ENCODE measurements around the gene USP40.

The USP40 gene

DNA sequence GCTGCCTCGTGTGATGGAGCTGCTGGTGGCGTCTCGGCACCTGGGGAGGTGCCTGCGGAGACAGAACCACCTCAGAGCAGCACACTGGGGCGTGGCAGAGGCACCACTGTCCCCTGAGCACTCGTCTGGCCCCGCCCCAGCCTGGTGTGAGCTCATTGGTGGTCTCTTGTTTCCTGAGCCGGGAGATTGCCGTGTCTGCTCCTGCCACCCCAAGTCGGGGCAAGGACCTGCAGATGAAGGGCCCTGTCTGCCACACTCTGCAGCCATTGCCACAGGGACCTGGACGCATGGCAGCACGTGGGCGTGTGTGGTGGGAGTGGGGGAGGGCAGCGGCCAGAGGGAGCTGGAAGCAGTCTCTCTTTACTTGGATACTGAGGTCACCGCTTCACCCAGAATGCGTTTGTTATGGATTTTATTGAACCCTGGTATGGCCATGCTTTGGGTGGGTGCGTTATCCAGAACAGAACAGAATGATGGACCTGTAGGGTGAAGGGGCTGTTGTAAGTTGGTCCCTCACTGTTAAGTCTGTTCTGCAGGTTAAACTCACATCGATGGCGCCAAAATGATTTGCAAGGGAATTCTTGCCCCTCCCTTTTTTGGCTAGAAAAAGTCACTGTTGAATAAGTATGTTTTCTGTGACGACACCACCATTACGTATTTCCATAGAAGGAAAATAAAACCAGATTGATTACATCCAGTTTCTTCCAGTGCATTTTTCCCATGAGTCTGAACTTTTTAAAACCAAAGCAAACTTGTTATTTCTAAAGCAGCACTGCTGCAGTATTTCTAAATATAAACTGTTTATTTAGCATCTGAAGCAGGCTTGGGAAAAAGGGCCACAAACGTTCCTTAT is 92.0 kb downstream of the USP40 start:
- no peak for DNase-seq

DNA sequence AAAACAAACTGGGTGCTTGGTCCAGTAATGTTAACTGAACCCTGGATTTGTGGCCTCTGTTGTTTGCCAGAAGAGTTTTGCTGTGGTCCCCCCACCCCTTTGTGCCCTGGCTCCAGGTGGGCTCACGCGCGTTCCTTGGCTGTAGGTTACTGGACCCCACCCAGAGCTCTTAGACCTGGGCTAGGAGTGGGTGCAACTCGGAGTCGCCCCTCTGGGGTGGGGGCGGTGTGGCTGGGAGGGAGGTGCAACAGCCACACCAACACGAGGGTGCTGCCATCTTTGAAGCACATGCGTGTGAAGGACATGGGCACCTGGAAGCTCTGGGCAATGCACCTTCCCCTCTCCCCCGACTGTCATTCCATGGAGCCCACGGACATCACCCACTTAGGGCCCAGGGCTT is 92.7 kb downstream of the USP40 start:
- DNase-seq = no peak

DNA sequence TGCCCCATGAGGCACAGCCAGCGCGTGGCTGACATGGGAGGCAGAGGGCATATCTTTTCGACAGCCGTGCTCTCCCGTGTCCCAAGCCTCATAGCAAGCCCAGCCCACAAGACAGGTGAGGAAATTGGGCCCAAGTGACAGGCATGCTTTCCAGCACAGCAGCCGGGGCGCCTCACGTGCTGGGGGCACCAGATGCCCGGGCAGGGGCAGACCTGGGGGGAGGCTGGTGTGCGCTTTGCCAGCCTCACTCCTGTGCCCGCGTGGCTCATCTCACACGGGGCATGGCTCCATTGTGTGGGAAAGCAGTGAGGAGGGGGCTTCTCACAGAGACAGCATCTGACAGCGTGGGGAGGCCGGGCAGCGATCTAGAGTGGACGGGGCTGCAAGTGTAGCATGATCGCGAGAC is 93.2 kb downstream of the USP40 start:
- DNase-seq = no peak

DNA sequence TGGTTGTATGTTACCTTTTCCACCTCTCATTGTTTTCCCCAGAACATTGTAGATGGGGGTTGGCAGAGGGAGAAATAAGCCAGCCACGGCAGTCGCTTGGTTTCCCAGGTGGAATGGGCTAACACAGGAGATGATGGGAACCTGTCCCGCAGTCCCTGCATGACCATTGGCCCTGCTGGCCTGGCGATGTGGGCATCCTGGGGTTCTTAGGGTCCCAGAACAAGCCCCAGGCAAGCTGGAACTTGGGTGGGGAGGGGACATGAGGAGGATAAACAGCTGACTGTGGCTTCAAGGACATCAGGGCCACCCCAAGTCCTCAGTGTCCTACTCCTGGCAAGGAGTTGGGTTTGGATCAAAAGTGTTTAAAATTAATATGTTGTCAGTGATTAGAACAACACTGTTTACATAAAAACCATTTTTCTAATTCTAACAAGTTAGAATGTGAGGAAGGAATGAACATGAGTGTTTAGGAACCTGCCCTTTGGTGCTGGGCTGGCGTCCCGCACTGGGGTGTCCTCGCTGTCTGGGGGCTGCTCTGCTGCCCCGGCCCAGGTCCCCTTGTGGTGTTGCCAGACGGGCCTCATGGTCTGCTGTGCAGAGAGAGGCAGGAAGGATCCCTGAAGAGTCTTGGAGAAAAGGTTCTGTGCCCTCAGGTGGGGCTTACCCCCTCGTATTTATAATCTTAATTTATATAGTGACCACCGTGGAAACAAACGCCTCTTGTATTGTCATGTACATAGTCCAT is 95.1 kb downstream of the USP40 start:
- DNase-seq = no peak

DNA sequence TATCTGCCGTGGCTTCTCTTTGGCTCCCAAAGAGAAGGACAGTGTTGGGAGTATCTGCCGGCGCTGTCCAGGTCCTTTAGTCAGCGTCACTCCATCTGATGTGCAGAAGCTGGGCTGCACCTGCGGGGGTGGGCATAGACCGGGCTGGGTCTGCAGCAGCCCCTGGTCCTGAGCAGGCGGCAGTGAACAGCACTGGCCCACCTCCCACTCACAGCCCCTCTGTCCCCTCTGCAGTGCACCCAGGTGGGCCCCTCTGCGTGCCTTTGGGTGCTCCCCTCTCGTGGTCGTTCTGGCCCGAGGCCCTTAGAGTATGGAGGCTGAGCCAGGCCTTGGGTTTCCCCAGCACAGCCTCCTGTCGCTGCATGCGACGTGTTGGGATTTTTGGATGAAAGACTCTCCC is 95.7 kb downstream of the USP40 start:
- DNase-seq = no peak

DNA sequence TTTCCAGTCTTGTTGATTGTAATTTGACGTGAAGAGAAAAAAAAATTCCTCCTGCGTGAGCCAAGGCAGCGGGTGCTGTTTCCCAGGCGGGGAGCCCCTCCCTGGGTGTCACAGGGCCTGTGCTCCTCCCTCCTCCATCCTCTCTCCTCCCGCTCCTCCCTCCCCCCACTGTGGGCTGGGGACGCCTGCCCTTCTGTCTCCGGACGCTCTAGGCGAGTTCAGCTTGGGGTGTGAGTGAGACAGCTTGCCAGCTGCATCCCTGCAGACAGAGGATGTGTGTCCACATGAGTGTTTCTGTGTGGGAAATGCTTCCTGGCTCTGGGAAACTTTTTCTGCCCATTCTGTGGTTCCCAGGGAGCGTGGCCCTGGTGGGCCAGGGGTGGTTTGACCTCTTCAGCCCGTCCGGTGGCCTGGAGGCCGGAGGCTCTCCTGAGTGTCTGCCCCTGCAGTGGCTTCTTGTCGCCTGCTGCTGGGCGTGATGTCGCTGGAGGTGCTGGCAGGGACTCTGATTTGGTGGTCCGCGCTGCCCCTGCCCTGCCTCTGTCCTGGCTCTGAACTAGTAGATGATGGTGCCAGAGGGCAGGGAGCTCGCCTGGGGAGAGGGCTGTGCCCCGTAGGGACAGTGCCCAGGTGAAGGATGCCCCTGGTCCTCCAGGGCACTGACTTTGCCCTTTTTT is 96.4 kb downstream of the USP40 start:
- DNase-seq = no peak

DNA sequence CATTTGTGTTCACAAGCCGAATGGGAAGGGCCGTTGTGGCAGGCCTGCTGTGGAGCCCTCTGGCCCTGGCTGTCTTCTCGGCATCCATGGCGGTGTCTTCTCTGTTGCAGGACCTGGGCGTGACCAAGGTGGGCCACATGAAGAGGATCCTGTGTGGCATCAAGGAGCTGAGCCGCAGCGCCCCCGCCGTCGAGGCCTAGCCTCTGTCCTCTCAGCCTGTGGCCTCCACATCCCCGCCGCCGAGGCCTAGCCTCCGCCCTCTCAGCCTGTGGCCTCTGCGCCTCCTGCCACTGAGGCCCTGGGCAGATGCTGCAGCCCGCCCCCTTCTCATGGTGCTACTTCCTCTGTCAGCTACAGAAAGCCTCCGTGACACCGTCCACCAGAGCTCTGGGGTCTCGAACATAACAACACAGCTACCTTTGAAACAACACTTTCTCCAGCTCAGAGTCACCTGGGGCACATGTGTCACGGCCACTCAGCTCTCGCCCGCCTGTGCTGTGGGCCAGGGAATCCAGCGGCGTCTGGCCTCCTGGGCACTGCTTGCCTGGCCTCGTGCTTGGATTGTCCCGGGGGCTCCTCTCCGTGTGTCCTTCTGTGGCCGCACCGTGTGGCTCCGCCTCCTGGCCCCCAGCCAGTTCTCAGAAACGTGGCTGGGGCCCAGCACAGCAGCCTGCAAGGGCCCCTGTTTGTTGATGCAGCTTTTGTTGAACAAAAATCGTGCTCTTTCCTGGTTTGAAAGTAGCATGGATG is 97.1 kb downstream of the USP40 start:
- DNase-seq = no peak

DNA sequence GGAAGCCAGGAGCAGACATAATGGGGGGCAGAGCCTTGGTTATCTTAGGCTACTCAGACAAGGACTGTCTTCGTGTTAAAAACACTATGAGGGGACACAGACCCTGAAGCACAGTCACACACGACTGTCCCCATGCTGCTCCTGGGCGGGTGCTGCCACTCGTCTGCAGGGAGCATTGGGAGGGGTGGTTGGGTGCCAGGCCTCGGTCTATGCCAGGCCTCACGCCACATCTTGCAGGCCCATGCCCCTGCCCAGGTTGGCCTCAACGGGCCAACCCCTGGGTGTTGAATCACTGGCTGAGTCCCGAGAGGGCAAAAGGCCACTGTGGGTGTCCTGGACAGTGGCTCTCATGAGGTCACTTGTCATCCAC is 97.9 kb downstream of the USP40 start:
- DNase-seq = no peak

DNA sequence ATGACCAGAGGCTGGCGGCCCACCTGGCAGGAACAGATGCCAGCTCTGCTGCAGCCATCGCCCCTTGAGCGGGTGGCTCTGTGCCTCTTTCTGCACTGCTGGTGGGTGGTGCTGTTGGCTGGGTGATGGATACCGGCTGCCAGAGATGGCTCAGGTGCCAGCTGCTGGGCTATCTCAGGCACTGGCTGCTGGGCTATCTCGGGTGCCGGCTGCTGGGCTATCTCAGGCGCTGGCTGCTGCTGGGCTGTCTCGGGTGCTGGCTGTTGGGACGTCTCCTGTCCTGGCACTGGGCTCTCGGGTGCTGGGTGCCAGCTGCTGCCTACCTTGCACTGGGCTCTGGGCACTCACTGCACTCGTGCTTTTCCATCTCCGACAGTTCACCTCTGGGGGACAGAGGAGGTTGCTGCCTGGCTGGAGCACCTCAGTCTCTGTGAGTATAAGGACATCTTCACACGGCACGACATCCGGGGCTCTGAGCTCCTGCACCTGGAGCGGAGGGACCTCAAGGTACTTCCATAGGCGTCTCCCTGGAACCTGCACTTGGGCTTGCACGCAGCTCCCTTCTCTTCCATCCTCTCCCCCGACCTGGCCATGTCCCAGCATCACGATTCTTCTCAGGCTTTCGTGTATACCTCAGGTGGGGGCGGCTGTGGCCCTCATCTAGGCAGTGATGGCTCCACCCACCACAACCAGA is 98.4 kb downstream of the USP40 start:
- DNase-seq = no peak

DNA sequence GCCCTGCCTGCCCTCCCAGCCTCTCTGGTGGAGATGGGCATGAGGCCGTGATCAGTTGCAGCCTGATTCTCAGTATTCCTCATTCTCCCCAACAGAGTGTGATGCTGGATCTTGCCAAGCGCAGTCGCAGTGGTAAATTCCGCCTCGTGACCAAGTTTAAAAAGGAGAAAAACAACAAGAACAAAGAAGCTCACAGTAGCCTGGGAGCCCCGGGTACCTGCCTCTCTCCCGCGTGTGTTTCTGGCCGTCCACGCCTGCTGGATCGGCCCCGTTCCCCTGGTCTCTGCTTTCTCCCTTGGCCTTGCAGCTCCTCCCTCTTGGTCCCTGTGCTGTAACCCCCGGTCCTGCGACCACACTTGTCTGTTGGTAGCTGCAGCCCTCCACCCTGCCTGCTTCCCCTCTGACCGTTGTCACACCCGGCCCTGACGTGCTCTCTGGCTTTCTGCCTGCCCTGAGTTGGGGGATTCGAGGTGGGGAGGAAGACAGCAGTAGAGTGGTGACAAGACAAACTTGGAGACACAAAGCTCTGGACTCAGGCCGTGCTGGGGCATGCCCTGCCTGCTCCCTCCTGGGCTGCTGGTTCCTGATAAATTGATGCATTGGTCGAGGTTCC is 99.5 kb downstream of the USP40 start:
- no peak for DNase-seq

DNA sequence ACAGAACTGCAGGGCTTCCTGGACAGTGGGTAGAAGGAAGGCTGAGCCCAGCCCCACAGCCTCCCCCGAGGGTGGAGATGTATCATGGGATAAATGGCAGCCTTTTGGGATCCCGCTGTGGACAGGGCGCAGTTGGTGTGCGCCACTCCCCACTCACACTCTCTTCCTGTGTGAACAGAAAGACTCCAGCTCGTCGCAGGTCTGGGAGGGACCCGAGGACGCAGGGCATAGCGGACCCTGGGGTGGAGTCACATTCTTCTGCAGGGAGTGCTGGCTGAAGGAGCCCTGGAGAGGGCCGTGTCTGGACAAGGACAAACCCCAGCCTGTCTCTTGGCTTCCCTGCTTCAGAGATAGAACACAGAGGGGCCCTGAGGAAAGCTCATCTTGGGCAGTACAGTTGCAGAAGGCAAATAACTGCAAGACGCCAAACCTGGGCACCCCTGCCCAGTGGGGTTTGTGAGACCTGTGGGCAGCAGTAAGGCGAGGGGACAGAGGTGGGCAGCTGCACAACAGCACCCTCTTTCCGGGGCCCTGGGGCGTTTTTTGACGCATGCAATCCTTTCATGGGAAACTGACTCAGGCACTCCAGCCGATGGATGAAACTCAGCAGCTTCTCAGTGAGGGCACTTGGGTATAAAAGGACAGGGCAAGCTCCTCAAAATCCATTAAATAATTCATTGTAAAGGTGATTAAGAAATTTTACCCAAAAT is 101.9 kb downstream of the USP40 start:
- no peak for DNase-seq

DNA sequence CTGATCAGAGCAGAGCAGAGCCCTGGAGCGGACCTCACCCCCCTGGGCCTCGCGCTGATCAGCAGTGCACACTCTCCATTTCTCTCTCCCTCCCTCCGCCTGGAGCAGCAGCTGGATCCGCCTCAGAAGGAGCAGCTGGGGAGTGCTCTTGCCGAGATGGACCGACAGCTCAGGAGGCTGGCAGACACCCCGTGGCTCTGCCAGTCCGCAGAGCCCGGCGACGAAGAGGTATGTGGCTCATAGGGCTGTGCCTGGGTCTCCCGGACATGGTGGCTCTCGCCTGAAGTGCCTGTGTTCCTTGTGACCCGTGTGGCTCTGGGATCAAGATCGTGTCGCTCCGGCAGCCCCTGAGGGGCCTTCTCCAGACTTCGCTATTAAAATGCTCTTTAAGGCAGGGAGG is 102.5 kb downstream of the USP40 start:
- no peak for DNase-seq

DNA sequence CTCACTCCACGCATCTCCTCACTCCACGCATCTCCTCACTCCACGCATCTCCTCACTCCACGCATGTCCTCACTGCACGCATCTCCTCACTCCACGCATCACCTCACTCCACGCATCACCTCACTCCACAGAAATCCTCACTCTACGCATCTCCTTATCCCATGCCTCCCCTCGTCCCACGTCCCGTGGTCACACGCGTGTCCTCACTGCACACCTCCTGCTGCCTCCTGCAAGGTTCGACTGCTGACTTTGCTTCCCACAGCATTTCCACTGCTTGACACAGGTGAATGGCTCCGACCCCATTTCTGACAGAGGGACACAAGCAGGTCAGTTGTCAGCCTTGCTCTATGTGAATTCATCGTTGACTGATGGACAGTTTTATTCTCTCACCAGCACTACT is 103.0 kb downstream of the USP40 start:
- DNase-seq = no peak

DNA sequence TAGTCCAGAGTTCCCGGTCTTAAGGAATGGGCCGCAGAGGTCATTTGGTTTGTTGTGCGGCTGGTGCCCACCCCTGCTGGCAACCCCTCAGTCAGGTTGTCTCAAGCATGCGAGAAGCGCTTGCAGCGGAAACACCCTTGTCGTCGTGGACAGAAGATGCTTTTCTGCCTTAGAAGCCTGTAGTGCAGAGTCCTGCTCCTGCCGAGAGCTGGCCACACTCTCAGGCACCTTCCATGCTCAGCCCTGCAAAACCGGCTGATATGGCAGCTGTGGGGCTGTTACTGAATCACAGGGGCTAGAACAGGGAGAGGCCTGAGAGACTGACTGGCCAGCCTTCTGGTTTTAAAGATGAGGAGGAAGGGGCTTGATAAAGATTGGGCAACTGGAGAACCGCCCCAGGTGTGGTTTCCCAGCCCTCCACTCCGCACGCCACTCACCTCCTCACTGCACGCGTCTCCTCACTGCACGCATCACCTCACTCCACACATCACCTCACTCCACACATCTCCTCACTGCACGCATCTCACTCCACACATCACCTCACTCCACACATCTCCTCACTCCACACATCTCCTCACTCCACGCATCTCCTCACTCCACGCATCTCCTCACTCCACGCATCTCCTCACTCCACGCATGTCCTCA is 103.6 kb downstream of the USP40 start:
- no peak for DNase-seq

DNA sequence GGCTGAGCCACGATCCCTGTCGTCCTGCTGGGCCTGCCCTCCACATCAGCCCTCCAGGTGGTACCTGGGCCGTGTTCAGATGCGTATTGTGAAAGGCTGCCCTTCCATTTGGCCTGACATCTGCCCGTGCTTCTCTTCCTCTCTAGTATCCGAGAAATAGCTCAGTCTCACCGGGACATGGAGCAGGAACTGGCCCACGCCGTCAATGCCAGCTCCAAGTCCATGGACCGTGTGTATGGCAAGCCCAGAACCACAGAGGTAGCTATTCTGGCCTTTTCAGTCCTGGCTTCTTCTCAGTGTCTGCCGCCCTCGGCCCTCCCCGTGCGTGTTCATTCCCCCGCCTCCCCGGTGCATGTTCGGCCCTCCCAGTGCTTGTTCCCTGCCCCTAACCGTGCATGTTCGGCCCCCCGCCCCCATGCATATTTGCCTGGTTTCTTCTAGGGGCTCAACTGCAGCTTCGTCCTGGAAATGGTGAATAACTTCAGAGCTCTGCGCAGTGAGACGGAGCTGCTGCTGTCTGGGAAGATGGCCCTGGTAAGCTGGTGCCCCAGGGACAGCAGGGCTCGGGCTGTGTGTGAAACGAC is 104.3 kb downstream of the USP40 start:
- DNase-seq = no peak

DNA sequence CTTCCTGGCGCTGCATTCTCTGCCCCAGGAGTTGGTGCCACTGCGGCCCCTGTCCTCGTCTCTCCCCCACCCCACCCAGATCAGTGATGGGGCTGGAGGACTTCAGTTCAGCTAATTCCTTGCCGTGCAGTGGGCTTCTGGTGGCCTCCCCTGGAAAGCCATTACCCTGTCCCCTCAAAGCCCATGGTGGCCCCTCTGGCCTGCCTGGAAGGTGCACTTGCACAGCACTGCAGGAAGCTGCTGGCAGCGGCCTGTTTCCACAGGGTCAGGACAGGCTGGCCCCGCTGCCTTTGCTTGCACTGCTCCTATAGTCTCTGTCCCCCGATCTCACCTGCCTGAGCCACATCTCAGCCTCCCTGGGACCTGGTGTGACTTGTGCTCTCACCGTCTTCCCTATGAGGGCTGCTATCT is 105.1 kb downstream of the USP40 start:
- no peak for DNase-seq

DNA sequence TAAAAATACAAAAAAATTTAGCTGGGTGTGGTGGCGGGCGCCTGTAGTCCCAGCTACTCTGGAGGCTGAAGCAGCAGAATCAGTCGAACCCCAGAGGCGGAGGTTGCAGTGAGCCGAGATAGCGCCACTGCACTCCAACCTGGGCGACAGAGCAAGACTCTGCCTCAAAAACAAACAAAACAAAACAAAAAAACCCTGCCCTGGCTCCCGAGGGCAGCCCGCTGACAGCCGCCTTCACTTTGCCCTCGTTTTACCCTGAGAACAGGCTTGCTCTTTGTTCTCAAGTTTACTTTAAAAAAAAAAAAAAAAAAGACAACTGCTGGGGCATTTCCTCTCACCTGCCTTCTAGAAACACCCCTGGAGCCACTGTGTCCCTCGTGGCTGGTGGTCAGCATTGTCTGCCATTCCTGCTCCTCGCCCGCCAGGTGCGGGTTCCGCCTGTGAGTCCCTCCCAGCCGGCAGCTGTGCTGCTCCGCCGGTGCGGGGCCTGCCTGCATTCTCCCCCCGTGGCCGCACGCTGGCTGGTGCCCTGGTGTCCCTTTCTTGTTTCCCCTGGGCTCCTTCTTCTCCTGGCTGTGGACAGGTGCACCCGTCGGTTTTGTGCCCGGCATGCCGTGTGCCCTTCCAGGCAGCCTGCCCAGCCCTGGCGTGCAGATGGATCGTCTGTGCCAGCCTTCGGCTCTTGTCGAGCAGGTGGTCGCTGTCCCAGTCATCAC is 105.7 kb downstream of the USP40 start:
- no peak for DNase-seq

DNA sequence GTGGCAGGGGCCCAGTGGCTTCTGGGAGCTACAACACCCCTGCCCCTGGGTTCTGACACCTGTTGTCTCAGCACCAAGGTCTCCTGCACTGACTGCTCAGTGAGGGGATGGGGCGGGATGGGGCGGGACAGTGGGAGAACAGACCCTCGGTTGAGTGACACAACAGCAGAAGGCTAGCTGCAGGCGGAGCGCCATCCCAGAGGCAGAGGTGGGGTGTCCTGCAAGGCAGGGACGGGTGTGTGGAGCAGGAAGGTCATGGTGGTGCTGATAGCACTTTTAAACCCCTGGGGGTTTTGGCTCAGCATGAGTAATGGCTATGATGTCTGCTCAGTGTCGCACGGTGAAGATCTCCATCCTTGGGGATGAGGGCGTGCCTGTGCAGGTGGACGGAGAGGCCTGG is 107.2 kb downstream of the USP40 start:
- DNase-seq = no peak

DNA sequence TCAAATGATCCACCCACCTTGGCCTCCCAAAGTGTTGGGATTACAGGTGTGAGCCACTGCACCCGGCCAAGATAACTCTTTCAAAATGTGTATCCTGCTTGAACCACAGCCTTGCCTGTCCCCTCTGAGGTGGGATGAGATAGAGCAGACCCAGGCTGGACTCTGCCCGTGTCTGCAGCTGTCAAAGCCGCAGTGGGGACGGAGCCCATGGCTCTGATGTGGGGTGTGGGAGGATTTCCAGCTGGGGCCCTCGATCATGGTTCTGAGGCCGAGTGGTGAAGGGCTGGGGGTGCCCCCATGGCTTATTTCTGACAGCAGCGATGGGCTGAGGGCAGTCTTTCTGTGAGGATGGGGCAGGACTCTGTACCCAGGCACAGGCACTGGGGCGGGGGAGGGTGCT is 107.8 kb downstream of the USP40 start:
- no peak for DNase-seq

Data from bone marrow (tissue), 2 donors.